IMR-90 (cell line): ENCODE results near the gene LPAR1. TPM values are rescaled to one million over a fixed set of nuclear protein-coding genes. Genes with fewer than 3 reads are reported as not detected.

Source experiments
- ATAC-seq: fragments of 200-7000 bp; cut with Tn5 transposase; 2 replicates; pipeline ENCODE4 v1.9.1; 2020; ENCODE audit warnings: low read depth, mild to moderate bottlenecking, moderate library complexity
- BruUV-seq: library from RNA; stranded (reverse); fragments of 400-500 nt; replicated peaks from 2 replicates; lab custom pipeline; 2021; lab: Mats Ljungman, UMichigan
- CTCF ChIA-PET: fragments of 300-600 bp; formaldehyde crosslinking; extraction: SDS; loops from one replicate; lab custom pipeline; 2021; ENCODE audit warnings: antibody characterized with exemption; lab: Yijun Ruan, JAX
- POLR2A ChIA-PET: fragments of 300-600 bp; sonication (Branson Sonifier 250); formaldehyde crosslinking; loops from one replicate; lab custom pipeline; 2022; ENCODE audit warnings: antibody characterized with exemption; ENCODE audit not compliant: unreplicated experiment; lab: Charles Lee
- DNase-seq: peaks from one replicate; pipeline ENCODE4 v3.0.0; 2013
- H2AFZ ChIP-seq: replicated peaks from 2 replicates; pipeline ENCODE3; 2013; ENCODE audit warnings: low read length, mild to moderate bottlenecking; ENCODE audit not compliant: poor library complexity
- H2AK5ac ChIP-seq: 2 replicates; pipeline ENCODE4 v1.6.1; 2013; ENCODE audit warnings: low read depth, low read length, inconsistent platforms
- H2AK9ac ChIP-seq: replicated peaks from 2 replicates; pipeline ENCODE3; 2013; ENCODE audit warnings: mild to moderate bottlenecking, low read depth, low read length, moderate library complexity; ENCODE audit not compliant: poor library complexity
- H2BK120ac ChIP-seq: 2 replicates; pipeline ENCODE4 v1.6.1; 2013; ENCODE audit warnings: low read depth, low read length, inconsistent platforms
- H2BK15ac ChIP-seq: 3 replicates; pipeline ENCODE4 v1.6.1; 2013; ENCODE audit warnings: low read depth, low read length, inconsistent platforms
- H2BK20ac ChIP-seq: 2 replicates; pipeline ENCODE4 v1.6.1; 2013; ENCODE audit warnings: low read depth, mild to moderate bottlenecking, inconsistent platforms, low read length, moderate library complexity
- H2BK5ac ChIP-seq: 2 replicates; pipeline ENCODE4 v1.6.1; 2013; ENCODE audit warnings: mild to moderate bottlenecking, low read depth, low read length, inconsistent platforms; ENCODE audit not compliant: poor library complexity, severe bottlenecking
- H3K14ac ChIP-seq: replicated peaks from 2 replicates; pipeline ENCODE4 v1.6.1; 2013; ENCODE audit warnings: low read depth, low read length, inconsistent platforms
- H3K18ac ChIP-seq: 2 replicates; pipeline ENCODE4 v1.6.1; 2013; ENCODE audit warnings: low read depth, low read length, control low read depth
- H3K23ac ChIP-seq: 2 replicates; pipeline ENCODE4 v1.6.1; 2013; ENCODE audit warnings: low read depth, low read length, inconsistent platforms
- H3K27ac ChIP-seq: 2 replicates; pipeline ENCODE4 v1.5.1; 2013; ENCODE audit warnings: mild to moderate bottlenecking, control low read depth, low read length; ENCODE audit not compliant: insufficient read depth
- H3K27me3 ChIP-seq: 2 replicates; pipeline ENCODE4 v1.6.1; 2013; ENCODE audit warnings: low read length; ENCODE audit not compliant: control insufficient read depth, insufficient read depth
- H3K36me3 ChIP-seq: 2 replicates; pipeline ENCODE4 v1.6.1; 2013; ENCODE audit warnings: low read length, mixed read lengths; ENCODE audit not compliant: control insufficient read depth, insufficient read depth
- H3K4ac ChIP-seq: 2 replicates; pipeline ENCODE4 v1.6.1; 2013; ENCODE audit warnings: low read depth, low read length, inconsistent platforms
- H3K4me1 ChIP-seq: 2 replicates; pipeline ENCODE4 v1.6.1; 2013; ENCODE audit warnings: low read length, mixed read lengths; ENCODE audit not compliant: control insufficient read depth, insufficient read depth
- H3K4me2 ChIP-seq: 2 replicates; pipeline ENCODE4 v1.6.1; 2013; ENCODE audit warnings: low read depth, mild to moderate bottlenecking, control low read depth, low read length, moderate library complexity
- H3K4me3 ChIP-seq: 2 replicates; pipeline ENCODE4 v1.5.1; 2013; ENCODE audit warnings: low read depth, mild to moderate bottlenecking, control low read depth, low read length, moderate library complexity; ENCODE audit not compliant: insufficient read depth
- H3K56ac ChIP-seq: 2 replicates; pipeline ENCODE4 v1.6.1; 2013; ENCODE audit warnings: low read length, inconsistent platforms; ENCODE audit not compliant: insufficient read depth; ENCODE audit errors: extremely low read depth
- H3K79me1 ChIP-seq, 2 experiments: 2 replicates each; pipeline ENCODE4 v1.6.1; 2013; ENCODE audit warnings: low read length in 2 of 2, inconsistent platforms in 1 of 2, low read depth in 1 of 2
- H3K9ac ChIP-seq: 2 replicates; pipeline ENCODE4 v1.6.1; 2013; ENCODE audit warnings: low read depth, low read length, control low read depth
- H3K9me1 ChIP-seq: 2 replicates; pipeline ENCODE4 v1.6.1; 2013; ENCODE audit warnings: low read length, inconsistent platforms; ENCODE audit not compliant: insufficient read depth
- H3K9me3 ChIP-seq: 2 replicates; pipeline ENCODE4 v1.6.1; 2013; ENCODE audit warnings: low read length; ENCODE audit not compliant: control insufficient read depth, insufficient read depth
- H4K20me1 ChIP-seq: 2 replicates; pipeline ENCODE4 v1.6.1; 2013; ENCODE audit warnings: low read length, inconsistent platforms; ENCODE audit not compliant: insufficient read depth
- H4K5ac ChIP-seq: 2 replicates; pipeline ENCODE4 v1.6.1; 2013; ENCODE audit warnings: mild to moderate bottlenecking, low read depth, low read length, control low read depth
- H4K8ac ChIP-seq, 2 experiments: 2 replicates each; pipeline ENCODE4 v1.6.1; 2013; ENCODE audit warnings: low read depth in 2 of 2, low read length in 2 of 2, control low read depth in 1 of 2, inconsistent platforms in 1 of 2
- H4K91ac ChIP-seq: 2 replicates; pipeline ENCODE4 v1.6.1; 2013; ENCODE audit warnings: low read depth, low read length, inconsistent platforms; ENCODE audit not compliant: insufficient read depth
- BHLHE40 ChIP-seq: fragments of 150-350 bp; IDR thresholded peaks from 2 replicates; pipeline ENCODE4 v1.6.1; 2016; ENCODE audit warnings: mild to moderate bottlenecking, low read depth, low read length
- FOS ChIP-seq: fragments of 150-350 bp; IDR thresholded peaks from 2 replicates; pipeline ENCODE4 v1.6.1; 2016; ENCODE audit warnings: low read depth, low read length
- MAFK ChIP-seq: IDR thresholded peaks from 2 replicates; pipeline ENCODE4 v1.6.1; 2012; ENCODE audit warnings: low read depth, low read length, improper control_type of control experiment
- MXI1 ChIP-seq: IDR thresholded peaks from 2 replicates; pipeline ENCODE4 v1.6.1; 2012; ENCODE audit warnings: low read depth, mild to moderate bottlenecking, low read length, moderate library complexity, borderline replicate concordance
- NFE2L2 ChIP-seq: fragments of 150-350 bp; IDR thresholded peaks from 2 replicates; pipeline ENCODE4 v1.6.1; 2016; ENCODE audit warnings: low read depth, mild to moderate bottlenecking, low read length
- RAD21 ChIP-seq: IDR thresholded peaks from 2 replicates; pipeline ENCODE4 v1.6.1; 2012; ENCODE audit warnings: low read length, improper control_type of control experiment
- RCOR1 ChIP-seq: IDR thresholded peaks from 2 replicates; pipeline ENCODE4 v1.6.1; 2012; ENCODE audit warnings: mild to moderate bottlenecking, low read length, improper control_type of control experiment; ENCODE audit not compliant: insufficient replicate concordance
- SMC3 ChIP-seq: fragments of 150-350 bp; IDR thresholded peaks from 2 replicates; pipeline ENCODE4 v1.6.1; 2016; ENCODE audit warnings: low read depth, mild to moderate bottlenecking, antibody characterized with exemption, low read length, moderate library complexity
- whole genome bisulfite sequencing, 2 experiments: methylation state at CpG; one replicate each; pipeline versions ENCODE4 v1.1.5 to v1.1.7; 2013; ENCODE audit warnings: missing lambda C conversion rate in 2 of 2; ENCODE audit not compliant: insufficient read length in 1 of 2; ENCODE audit errors: extremely low coverage in 2 of 2; 5-methylcytosine and 5-hydroxymethylcytosine counted together
- dilution Hi-C: fragments of 300-500 bp; cut with HindIII; formaldehyde crosslinking; loops from one replicate; pipeline ENCODE4 v1.14.3; 2018; ENCODE audit warnings: low sequenced_read_pairs; ENCODE audit not compliant: unreplicated experiment
- in situ Hi-C: fragments of 300-500 bp; cut with MboI; formaldehyde crosslinking; loops from 3 replicates; pipeline ENCODE4 v1.14.3; 2019; ENCODE audit warnings: low sequenced_read_pairs, inconsistent platforms, mixed read lengths
- intact Hi-C: fragments of 100-400 bp; cut with micrococcal nuclease; formaldehyde crosslinking; loops from 2 replicates; pipeline ENCODE4 v1.10.0; 2022
- polyA plus RNA-seq, 3 experiments: library from polyadenylated mRNA; depleted of rRNA; stranded (reverse); fragments of >200 nt; gene quantifications; 2 replicates each; pipeline ENCODE4 v1.2.3, GENCODE V29; 2012; ENCODE audit warnings: low replicate concordance in 1 of 3
- total RNA-seq: library from RNA; depleted of rRNA; stranded (reverse); fragments of >200 nt; gene quantifications from 2 replicates; pipeline ENCODE4 v1.2.3, GENCODE V29; 2012

Gene LPAR1
- total and polyA plus RNA-seq, 2 of the 4 experiments (the other 2 are of a cell fraction), result 171 to 315 TPM

DNA sequence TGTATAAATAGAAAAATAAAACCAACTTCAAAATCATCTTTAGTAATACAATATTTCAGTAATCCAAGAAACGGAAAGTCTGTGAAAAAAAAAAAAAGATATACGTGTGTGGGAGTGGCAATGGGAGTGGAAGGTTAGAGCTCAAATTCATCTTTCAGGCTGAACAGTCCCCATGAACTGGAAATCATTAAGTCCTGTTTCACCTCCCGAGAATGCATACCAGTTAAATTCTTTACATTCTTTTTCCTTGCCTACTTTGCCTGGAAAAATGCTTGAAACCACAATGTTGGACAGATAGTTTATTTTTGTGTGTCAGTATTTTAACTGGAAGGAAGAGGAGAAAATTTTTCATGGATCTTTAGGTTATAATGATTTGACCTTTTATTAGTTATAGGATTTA is 202.9 kb downstream of the LPAR1 start:
- no peak overlapping the region for H2AFZ ChIP-seq
- H2BK15ac ChIP-seq, result no peak overlapping the region
- H3K9ac ChIP-seq, result no peak overlapping the region
- no CpG with 5 or more reads among the region's 3 CpGs for WGBS, 2 experiments
- POLR2A ChIA-PET, result interaction anchor here (0.6 to 0.9 kb wide), 2 partner anchors 16 to 20 kb away, joined by 4 to 5 read pairs; no protein-coding TSS in a partner anchor
- H3K56ac ChIP-seq, result peak overlapping the region; percentile 97; the same call in 1 of the 2 replicates
- peak overlapping the region; percentile 92; the same call in 1 of the 2 replicates for H3K18ac ChIP-seq
- H2BK5ac ChIP-seq, result peak overlapping the region; percentile 99
- H3K4me3 ChIP-seq, result no peak overlapping the region
- no peaks in the 10 kb centered on the region for H3K27me3 ChIP-seq
- peak overlapping the region; percentile 98; the same call in 1 of the 2 replicates for H3K4ac ChIP-seq
- H2AK9ac ChIP-seq, result no peak overlapping the region
- intact Hi-C loops (loop anchor here (1.0 to 5.0 kb wide), 2 partner anchors 38 to 185 kb away; no protein-coding TSS in a partner anchor), in situ Hi-C loops (no loop called here), dilution Hi-C loops (no loop called here)
- peak overlapping the region; percentile 94; the same call in 1 of the 2 replicates for H4K5ac ChIP-seq
- peak overlapping the region; percentile 98; the same call in 1 of the 2 replicates for H2BK20ac ChIP-seq
- H4K20me1 ChIP-seq, result no peaks in the 10 kb centered on the region
- H3K9me1 ChIP-seq, result peaks cover 4% of the 10 kb centered on the region; the same call in 1 of the 2 replicates
- peak overlapping the region; percentile 97; the same call in 1 of the 2 replicates for H3K27ac ChIP-seq
- peak overlapping the region; percentile 98 for H2BK120ac ChIP-seq
- no peak overlapping the region for H4K91ac ChIP-seq
- H4K8ac ChIP-seq, result peak overlapping the region; percentile 82 to 91
- CTCF ChIA-PET, result no interaction called here
- H3K79me1 ChIP-seq, result peaks cover 3 to 21% of the 10 kb centered on the region in 2 experiments; a peak in 3 of 4 replicates
- no peak for TF ChIP-seq MXI1
- no peak for TF ChIP-seq SMC3
- TF ChIP-seq NFE2L2, result no peak
- TF ChIP-seq RCOR1, result no peak
- TF ChIP-seq BHLHE40, result no peak
- TF ChIP-seq RAD21, result no peak
- TF ChIP-seq FOS, result no peak
- no peak for TF ChIP-seq MAFK
- 0 out of 2 replicates have a peak, but pooled peaks cover 3% of the 10 kb centered on the region for H3K9me3 ChIP-seq
- H3K4me2 ChIP-seq, result peak overlapping the region; percentile 58; the same call in 1 of the 2 replicates
- H3K4me1 ChIP-seq, result peaks cover 8% of the 10 kb centered on the region
- no peak overlapping the region for H2AK5ac ChIP-seq
- no peaks in the 10 kb centered on the region for H3K36me3 ChIP-seq
- no peak overlapping the region; the same call in 1 of the 2 replicates for H3K14ac ChIP-seq
- DNase-seq (peak; percentile 91), ATAC-seq (peak; percentile 93)
- peak overlapping the region; percentile 92; the same call in 1 of the 2 replicates for H3K23ac ChIP-seq
- BruUV-seq, result no TSS peak
